GM21737 (cell line): Measurements from ENCODE around the gene CGAS.
"Not testable (repeated sequence)": the region's sequence is repeated elsewhere in the genome, so short reads cannot be mapped to it uniquely, and the experiment has no call there.

Source experiments
- ATAC-seq: cut with Tn5 transposase; IDR thresholded peaks from one replicate; pipeline ENCODE4 v1.9.1; 2021; ENCODE audit warnings: mild to moderate bottlenecking, moderate library complexity; ENCODE audit not compliant: unreplicated experiment

The CGAS gene

DNA sequence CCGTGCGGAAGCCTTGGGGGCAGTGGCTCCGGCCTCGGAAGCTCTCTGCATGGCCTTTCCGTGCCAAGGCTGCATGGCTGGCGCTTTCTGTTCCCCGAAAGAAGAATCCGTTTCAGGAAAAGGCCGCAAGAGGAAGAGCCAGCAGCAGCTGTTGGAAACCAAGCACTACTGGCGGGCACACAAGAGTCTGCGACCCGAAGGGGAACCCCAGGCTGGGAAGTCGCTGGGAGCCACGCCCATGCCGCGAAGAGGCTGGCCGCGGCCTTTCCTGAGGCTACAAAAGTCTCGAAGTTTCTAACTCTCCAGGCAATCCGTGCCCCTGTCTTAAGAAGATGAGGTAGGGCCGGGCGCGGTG lies at the start of gene CGAS:
Gene CGAS, minus strand, starts transcription at position 191 of the 355 bp plus-strand sequence. Its CDS starts 116 bp downstream, at position 75.
- ATAC-seq, result peak; percentile 78

DNA sequence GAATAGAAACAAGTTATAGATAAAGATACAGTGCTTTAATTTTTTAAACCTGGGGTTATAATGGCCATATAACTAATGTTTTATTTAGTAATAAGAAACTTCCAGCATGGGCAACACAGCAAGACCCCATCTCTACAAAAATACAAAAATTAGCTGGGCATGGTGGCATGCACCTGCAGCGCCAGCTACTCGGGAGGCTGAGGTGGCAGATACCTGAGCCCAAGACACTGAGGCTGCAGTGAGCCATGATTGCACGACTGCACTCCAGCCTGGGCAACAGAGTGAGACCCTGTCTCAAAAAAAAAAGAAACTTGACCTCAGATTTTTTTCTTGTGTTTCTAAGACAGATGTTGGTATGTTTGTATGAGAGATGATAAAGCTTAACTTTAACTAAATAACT lies 45.8 kb upstream of the CGAS start:
- no peak for ATAC-seq

DNA sequence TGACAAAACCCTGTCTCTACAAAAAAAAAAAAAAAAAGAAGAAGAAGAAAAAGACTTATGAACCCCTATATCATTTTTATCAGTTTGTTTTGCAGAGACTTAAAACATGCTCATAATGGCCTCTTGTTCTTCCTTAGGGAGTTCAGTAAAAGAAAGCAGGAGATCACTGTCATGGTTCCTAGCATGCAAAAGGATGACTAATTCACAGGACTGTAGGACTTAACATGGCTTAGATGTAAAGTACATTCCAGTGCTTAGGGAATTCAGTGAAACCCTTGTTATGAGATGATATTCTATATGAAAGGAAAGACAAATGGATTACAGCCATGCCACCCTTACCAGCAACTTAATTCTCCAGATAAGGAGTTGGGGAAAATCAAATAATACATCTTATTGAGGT lies 39.3 kb upstream of the CGAS start:
- ATAC-seq, result no peak

DNA sequence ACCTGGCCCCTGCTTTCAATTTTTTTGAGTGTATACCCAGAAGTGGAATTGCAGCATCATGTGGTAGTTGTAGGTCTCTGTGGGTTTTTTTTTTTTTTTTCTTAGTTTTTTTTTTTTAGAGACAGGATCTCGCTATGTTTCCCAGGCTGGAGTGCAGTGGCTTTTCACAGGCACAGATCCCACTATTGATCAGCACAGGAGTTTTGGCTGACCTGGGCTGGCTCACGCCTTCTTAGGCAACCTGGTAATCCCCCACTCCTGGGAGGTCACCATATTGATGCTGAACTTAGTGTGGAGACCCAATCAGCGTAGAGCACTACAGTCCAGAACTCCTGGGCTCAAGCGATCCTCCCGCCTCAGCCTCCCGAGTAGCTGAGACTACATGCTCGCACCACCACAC lies 35.4 kb upstream of the CGAS start:
- ATAC-seq, result no peak

- ATAC-seq, result no peak
Observed at GRCh38 chr6:73484438-73484837, 32.3 kb upstream of the CGAS start.

DNA sequence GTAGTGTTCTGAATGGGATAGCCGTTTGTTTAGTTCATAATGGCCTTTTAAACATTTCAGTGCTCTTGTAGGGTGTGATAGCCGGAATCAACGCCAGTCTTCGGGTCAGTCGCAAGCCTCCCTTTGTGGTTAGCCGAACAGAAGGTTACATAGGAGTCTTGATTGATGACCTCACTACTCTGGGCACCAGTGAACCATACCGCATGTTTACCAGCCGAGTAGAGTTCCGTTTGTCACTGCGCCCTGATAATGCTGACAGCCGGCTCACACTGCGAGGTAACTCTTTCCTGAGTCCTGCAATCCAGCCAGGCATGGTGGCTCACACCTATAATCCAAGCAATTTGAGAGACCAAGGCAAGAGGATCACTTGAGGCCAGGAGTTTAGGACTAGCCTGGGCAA lies 29.9 kb upstream of the CGAS start:
- ATAC-seq, result no peak

GRCh38 chr6:73477407-73477806 lies 25.3 kb upstream of the CGAS start:
- ATAC-seq, result no peak

DNA sequence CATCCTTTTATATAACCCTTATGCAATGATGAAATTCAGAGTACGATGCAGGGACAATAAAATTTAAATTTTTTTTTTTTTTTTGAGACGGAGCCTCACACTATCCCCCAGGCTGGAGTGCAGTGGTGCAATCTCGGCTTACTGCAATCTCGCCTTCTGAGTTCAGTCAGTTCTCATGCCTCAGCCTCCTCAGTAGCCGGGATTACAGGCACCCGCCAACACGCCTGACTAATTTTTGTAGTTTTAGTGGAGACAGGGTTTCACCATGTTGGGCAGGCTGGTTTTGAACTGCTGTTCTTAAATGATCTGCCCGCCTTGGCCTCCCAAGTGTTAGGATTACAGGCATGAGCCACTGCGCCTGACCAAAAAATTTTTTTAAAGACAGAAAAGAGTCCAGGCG lies 24.6 kb upstream of the CGAS start:
- ATAC-seq, result no peak

GRCh38 chr6:73471686-73472290 lies 19.7 kb upstream of the CGAS start:
- ATAC-seq, result peak; percentile 86

- ATAC-seq, result peak; percentile 95
Observed at GRCh38 chr6:73461537-73462350, 9.6 kb upstream of the CGAS start, which contains the start of gene MTO1. MTO1 (plus strand) TSS chr6:73461737; CDS start chr6:73461855, 118 bp downstream.

GRCh38 chr6:73460056-73460455 lies 8.0 kb upstream of the CGAS start:
- no peak for ATAC-seq

DNA sequence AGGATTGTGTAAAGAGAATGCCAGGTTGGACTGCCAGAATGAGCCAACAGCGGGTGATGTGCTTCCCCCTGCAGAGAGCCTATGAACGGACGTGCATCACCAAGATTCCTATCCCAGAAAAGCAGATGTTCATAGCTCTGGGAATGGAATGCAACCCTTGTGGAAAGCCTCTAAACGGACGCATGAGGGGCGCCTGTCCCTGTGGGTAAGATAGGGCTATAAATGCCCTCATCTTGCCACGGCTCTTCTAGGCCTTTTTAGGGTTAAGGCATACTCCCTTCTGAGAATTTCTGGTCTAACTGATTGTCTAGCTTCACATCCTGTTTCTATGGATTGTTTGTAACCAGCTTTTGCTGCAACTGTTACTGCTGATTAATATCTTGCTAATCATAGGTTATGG lies 7.4 kb upstream of the CGAS start:
- ATAC-seq, result not testable (repeated sequence)

GRCh38 chr6:73455865-73456629 lies 4.0 kb upstream of the CGAS start:
- no peak for ATAC-seq

DNA sequence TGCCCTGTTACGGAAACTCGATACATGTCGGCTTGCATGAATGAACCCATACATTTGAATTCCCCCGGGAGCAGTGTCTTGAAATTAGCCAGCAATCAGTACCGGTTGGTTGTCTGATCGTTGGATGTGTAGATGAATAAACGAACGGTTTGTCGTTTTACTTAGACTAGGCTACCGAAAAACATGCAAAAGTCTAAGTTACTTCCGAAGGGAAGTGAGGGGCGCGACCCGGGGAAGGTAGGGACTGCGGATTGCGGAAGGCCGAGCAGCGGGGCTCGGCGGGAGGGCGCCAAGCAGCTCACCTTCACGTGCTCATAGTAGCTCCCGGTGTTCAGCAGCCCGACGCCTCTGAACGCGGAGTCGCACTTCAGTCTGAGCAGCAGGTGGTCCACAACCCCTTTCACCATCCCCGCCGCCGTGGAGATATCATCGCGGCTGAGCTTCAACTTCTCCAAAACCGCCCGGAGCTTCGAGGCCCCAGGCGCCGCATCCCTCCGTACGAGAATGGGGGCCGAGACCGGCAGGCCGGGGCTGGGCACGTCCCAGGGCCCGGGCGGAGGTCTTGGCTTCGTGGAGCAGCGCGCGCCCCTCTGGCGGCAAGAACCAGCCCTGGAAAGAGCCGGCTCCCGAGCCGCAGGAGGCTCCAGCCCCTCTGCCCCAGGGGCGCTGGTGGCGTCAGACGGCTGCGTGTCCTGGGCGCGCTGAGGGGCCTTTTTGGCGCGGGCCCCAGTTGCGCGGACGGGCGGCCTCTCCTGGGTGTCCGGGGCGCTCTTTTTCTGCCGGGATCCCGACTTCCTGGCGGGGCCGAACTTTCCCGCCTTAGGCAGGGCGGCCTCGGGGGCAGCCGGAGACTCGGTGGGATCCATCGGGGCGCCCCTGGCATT lies 632 bp downstream of the CGAS start:
- peak; percentile 63 for ATAC-seq

DNA sequence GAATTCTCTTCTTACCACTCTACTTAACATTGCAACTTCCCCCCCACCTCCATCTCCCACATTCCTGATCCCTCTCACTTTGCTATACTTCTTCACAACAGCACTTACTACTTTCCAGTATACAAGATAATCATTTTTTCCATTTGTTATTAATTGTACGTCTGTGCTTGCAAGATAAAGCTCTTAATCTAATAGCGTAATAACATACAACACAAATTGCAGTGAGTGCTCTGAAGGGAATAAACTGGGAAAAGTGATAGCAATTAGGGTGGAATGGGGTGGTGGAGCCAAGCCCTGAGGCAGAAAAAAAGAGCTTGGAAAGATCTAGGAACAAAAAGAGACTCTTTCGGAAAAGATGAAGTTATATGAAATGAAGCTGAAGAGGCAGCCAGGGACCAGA lies 8.5 kb downstream of the CGAS start:
- ATAC-seq, result no peak

GRCh38 chr6:73435236-73435635 lies 16.9 kb downstream of the CGAS start:
- no peak for ATAC-seq

DNA sequence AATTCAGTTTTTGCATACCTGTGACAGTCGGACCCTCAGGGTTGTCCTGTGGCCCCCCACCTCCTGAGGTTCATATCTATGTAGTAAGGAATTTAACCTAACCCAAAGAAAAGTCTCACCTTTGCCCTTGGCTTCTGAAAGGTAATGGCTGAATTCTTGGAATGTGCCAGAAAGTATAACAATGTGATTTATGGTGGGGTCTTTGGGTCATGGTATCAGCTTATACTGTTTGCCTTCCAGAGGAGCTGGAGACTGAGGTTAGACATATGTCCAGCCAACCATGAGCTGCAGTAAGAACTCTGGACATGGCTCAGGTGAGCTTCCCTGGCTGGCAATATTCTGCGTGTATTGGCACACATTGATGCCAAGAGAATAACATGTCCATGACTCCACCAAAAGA lies 30.6 kb downstream of the CGAS start:
- ATAC-seq, result no peak

DNA sequence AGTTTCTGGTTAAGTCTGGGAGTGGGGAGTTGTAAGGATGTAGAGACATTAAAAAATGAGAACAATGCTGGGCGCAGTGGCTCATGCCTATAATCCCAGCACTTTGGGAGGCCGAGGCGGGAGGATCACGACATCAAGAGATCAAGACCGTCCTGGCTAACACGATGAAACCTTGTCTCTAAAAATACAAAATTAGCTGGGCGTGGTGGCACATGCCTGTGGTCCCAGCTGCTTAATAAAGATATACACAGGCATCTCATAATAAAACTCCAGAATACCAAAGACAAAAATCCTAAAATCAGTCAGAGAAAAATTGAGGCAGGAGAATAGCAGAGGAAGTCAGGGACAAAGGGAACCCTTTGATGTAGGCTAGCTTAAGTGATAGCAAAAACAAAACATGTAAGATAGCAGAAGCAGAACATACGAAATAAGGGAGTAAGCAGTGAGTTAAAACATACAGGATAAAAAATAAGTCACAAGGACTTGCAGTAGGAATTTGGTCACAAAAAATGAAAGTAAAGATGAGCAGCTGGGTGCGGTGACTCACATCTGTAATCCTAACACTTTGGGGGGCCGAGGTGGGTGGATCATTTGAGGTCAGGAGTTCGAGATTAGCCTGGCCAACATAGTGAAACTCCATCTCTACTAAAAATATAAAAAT lies 33.9 kb downstream of the CGAS start:
- no peak for ATAC-seq

DNA sequence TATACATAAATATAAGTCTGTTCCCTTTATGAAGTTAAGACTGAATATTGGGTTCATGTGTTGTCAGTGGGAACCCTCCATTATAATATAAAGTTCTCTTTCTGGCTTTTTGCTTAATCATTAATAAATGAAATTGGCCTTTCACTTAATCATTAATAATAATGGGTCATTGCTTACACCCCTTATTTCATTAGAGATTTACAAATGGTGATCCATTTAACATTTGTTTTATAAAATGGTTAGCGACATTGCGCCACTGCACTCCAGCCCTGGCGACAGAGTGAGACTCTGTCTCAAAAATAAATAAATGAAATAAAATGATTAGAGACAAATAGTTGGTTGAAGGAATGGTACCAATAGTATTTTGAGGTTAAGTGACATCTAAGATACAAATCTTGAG lies 39.0 kb downstream of the CGAS start:
- ATAC-seq, result no peak

GRCh38 chr6:73409395-73409794 lies 42.7 kb downstream of the CGAS start:
- no peak for ATAC-seq
